HepG2 (cell line): ENCODE data around the gene PHTF1. TPM values are rescaled to one million over a fixed set of nuclear protein-coding genes. Genes with fewer than 3 reads are reported as not detected.
A peak's percentile ranks its signal among the peaks of the same experiment; 100 is the strongest.

Experiments
- HNRNPLL ChIP-seq: fragments of 200-400 bp; formaldehyde crosslinking; IDR thresholded peaks from 2 replicates; pipeline ENCODE4 v1.6.1; 2017; ENCODE audit warnings: mild to moderate bottlenecking, low read depth, low read length; ENCODE audit not compliant: poor library complexity, severe bottlenecking
- HNRNPUL1 ChIP-seq: fragments of 200-400 bp; formaldehyde crosslinking; IDR thresholded peaks from 2 replicates; pipeline ENCODE4 v1.6.1; 2017; ENCODE audit warnings: low read depth, mild to moderate bottlenecking, low read length, moderate library complexity
- ISL2 ChIP-seq: sonication (generic); formaldehyde crosslinking; IDR thresholded peaks from 2 replicates; pipeline ENCODE4 v1.5.0; 2020; ENCODE audit warnings: missing genetic modification reagents
- JARID2 ChIP-seq: sonication (generic); formaldehyde crosslinking; IDR thresholded peaks from 2 replicates; pipeline ENCODE4 v1.8.1; 2023; ENCODE audit warnings: missing genetic modification reagents, inconsistent platforms; ENCODE audit not compliant: insufficient replicate concordance
- KMT2A ChIP-seq: sonication (generic); formaldehyde crosslinking; IDR thresholded peaks from 2 replicates; pipeline ENCODE4 v1.4.0; 2020; ENCODE audit warnings: missing genetic modification reagents
- MED1 ChIP-seq: sonication (generic); formaldehyde crosslinking; IDR thresholded peaks from 2 replicates; pipeline ENCODE4 v1.4.0; 2020; ENCODE audit warnings: missing genetic modification reagents
- PAX8 ChIP-seq: sonication (generic); formaldehyde crosslinking; IDR thresholded peaks from 2 replicates; pipeline ENCODE4 v1.8.0; 2022; ENCODE audit warnings: mild to moderate bottlenecking, missing genetic modification reagents, borderline replicate concordance
- SAP130 ChIP-seq: IDR thresholded peaks from 2 replicates; pipeline ENCODE4 v1.6.1; 2016; ENCODE audit warnings: low read depth
- SIX4 ChIP-seq: sonication (generic); formaldehyde crosslinking; IDR thresholded peaks from 2 replicates; pipeline ENCODE4 v1.4.0; 2020; ENCODE audit warnings: missing genetic modification reagents
- ZFP36L1 ChIP-seq: sonication (generic); formaldehyde crosslinking; IDR thresholded peaks from 2 replicates; pipeline ENCODE4 v1.8.0; 2022; ENCODE audit warnings: mild to moderate bottlenecking, missing genetic modification reagents, moderate library complexity
- ZFP62 ChIP-seq: sonication (generic); formaldehyde crosslinking; IDR thresholded peaks from 2 replicates; pipeline ENCODE4 v1.4.0; 2020; ENCODE audit warnings: missing genetic modification reagents
- ZHX2 ChIP-seq, 2 experiments: sonication (generic) in 1 of 2; formaldehyde crosslinking in 1 of 2; IDR thresholded peaks; 2 replicates each; pipeline versions ENCODE4 v1.6.1 to v1.9.0; 2014 to 2022; ENCODE audit warnings: antibody characterized with exemption in 1 of 2, borderline replicate concordance in 1 of 2, inconsistent platforms in 1 of 2, low read depth in 1 of 2, missing genetic modification reagents in 1 of 2
- ZNF138 ChIP-seq: sonication (generic); formaldehyde crosslinking; IDR thresholded peaks from 2 replicates; pipeline ENCODE4 v1.5.0; 2020; ENCODE audit warnings: mild to moderate bottlenecking, low read depth, missing genetic modification reagents
- ZNF207 ChIP-seq: fragments of 450-650 bp; IDR thresholded peaks from 2 replicates; pipeline ENCODE4 v1.6.1; 2016; ENCODE audit warnings: antibody characterized with exemption, borderline replicate concordance
- ZNF44 ChIP-seq: sonication (generic); formaldehyde crosslinking; IDR thresholded peaks from 2 replicates; pipeline ENCODE4 v1.5.1; 2020; ENCODE audit warnings: mild to moderate bottlenecking, missing genetic modification reagents
- ZNF451 ChIP-seq: sonication (generic); formaldehyde crosslinking; IDR thresholded peaks from 2 replicates; pipeline ENCODE4 v1.5.0; 2020; ENCODE audit warnings: mild to moderate bottlenecking, missing genetic modification reagents
- ZNF576 ChIP-seq: sonication (generic); formaldehyde crosslinking; IDR thresholded peaks from 2 replicates; pipeline ENCODE4 v1.4.0; 2020; ENCODE audit warnings: mild to moderate bottlenecking, missing genetic modification reagents
- ZNF580 ChIP-seq: IDR thresholded peaks from 2 replicates; pipeline ENCODE4 v1.6.1; 2016; ENCODE audit warnings: low read depth, borderline replicate concordance
- ZNF7 ChIP-seq: IDR thresholded peaks from 2 replicates; pipeline ENCODE4 v1.6.1; 2016; ENCODE audit warnings: missing biosample characterization, missing genetic modification reagents
- ZNF766 ChIP-seq: sonication (generic); formaldehyde crosslinking; IDR thresholded peaks from 2 replicates; pipeline ENCODE4 v1.5.0; 2020; ENCODE audit warnings: missing genetic modification reagents, borderline replicate concordance
- ZNF781 ChIP-seq: sonication (generic); formaldehyde crosslinking; IDR thresholded peaks from 2 replicates; pipeline ENCODE4 v1.5.1; 2020; ENCODE audit warnings: borderline replicate concordance, mild to moderate bottlenecking, missing genetic modification reagents; ENCODE audit errors: not compliant biosample characterization
- ZNF782 ChIP-seq: sonication (generic); formaldehyde crosslinking; IDR thresholded peaks from 2 replicates; pipeline ENCODE4 v1.4.0; 2020; ENCODE audit warnings: missing genetic modification reagents, mild to moderate bottlenecking, borderline replicate concordance
- polyA plus RNA-seq, 8 experiments: library from polyadenylated mRNA; depleted of rRNA in 3 of 8; stranded (reverse) in 7 of 8; unstranded in 1 of 8; fragments of >200 nt; fragmentation: Illumina TruSeq in 4 of 8; extraction: Trizol in 4 of 8; gene quantifications; 2 replicates each; pipeline versions ENCODE4 v1.2.1 to v1.2.3, GENCODE V29; 2011 to 2016; ENCODE audit warnings: low read depth in 4 of 8, missing spikeins in 1 of 8, mixed read lengths in 1 of 8; ENCODE audit not compliant: insufficient read depth in 1 of 8
- total RNA-seq, 5 experiments: library from RNA; depleted of rRNA; stranded (reverse); fragments of >200 nt; fragmentation: Illumina TruSeq; extraction: Trizol; gene quantifications; 2 replicates each; pipeline ENCODE4 v1.2.3, GENCODE V29; 2016; ENCODE audit warnings: low read depth in 1 of 5

Gene PHTF1
- total and polyA plus RNA-seq, 2 of the 13 experiments (the other 11 are each of a cell fraction or from before 2014, with no cell fraction given): 5.0 to 19.7 TPM

GRCh38 chr1:113759333-113760101 is at the start of gene PHTF1 (continued):
- TF ChIP-seq ZHX2 (IDR thresholded peaks at IDR 0.05; ENCODE audit: low read depth): no peak
- no peak for TF ChIP-seq ZHX2 (CRISPR knock-in tag; IDR thresholded peaks at IDR 0.05; ENCODE audit: borderline replicate concordance)
- 0 out of 2 replicates have a peak, but pooled peaks have one; percentile 17 for TF ChIP-seq ZNF782 (CRISPR knock-in tag)
- no peak for TF ChIP-seq ZNF7 (CRISPR knock-in tag)
- no peak for TF ChIP-seq ZNF44 (CRISPR knock-in tag)
- no peak for TF ChIP-seq ZNF576
- TF ChIP-seq HNRNPUL1: no peak
- TF ChIP-seq ZNF781: peak; percentile 44
- no peak for TF ChIP-seq ZFP62 (CRISPR knock-in tag)
- TF ChIP-seq MED1 (CRISPR knock-in tag): peak; percentile 53
- peak; percentile 31; the same call in 1 of the 2 replicates for TF ChIP-seq ISL2 (CRISPR knock-in tag)
- TF ChIP-seq SAP130 (CRISPR knock-in tag): peak; percentile 67; the same call in 1 of the 2 replicates
- no peak for TF ChIP-seq ZNF138 (CRISPR knock-in tag)
- no peak for TF ChIP-seq ZNF207
- no peak for TF ChIP-seq ZFP36L1 (CRISPR knock-in tag)
- TF ChIP-seq PAX8 (CRISPR knock-in tag): no peak
- no peak for TF ChIP-seq SIX4 (CRISPR knock-in tag)
- no peak for TF ChIP-seq JARID2 (CRISPR knock-in tag)
- peak; percentile 76; the same call in 1 of the 2 replicates for TF ChIP-seq ZNF580 (CRISPR knock-in tag)
- TF ChIP-seq KMT2A: peak; percentile 65
- TF ChIP-seq ZNF451: no peak
- no peak for TF ChIP-seq HNRNPLL
- no peak for TF ChIP-seq ZNF766 (CRISPR knock-in tag)
